Suprapubic skin (tissue), 4 donors: ENCODE results near the gene ASGR1. TPM values are rescaled to one million over a fixed set of nuclear protein-coding genes. Genes with fewer than 3 reads are reported as not detected.

ENCODE experiments used
- DNase-seq, 2 donors: peaks; one replicate each; pipeline ENCODE4 v3.0.0-alpha.2; 2019; ENCODE audit warnings: low spot score in 2 of 2
- H3K27ac ChIP-seq: fragments of 200-600 bp; sonication (generic); one replicate; pipeline ENCODE4 v1.5.1; 2019
- H3K27me3 ChIP-seq: fragments of 200-600 bp; sonication (generic); one replicate; pipeline ENCODE4 v1.5.1; 2019
- H3K36me3 ChIP-seq: fragments of 200-600 bp; sonication (generic); one replicate; pipeline ENCODE4 v1.5.1; 2019
- H3K4me1 ChIP-seq: fragments of 200-600 bp; sonication (generic); one replicate; pipeline ENCODE4 v1.5.1; 2019
- H3K4me3 ChIP-seq: fragments of 200-600 bp; sonication (generic); one replicate; pipeline ENCODE4 v1.5.1; 2019; ENCODE audit warnings: mild to moderate bottlenecking
- H3K9me3 ChIP-seq: fragments of 200-600 bp; sonication (generic); one replicate; pipeline ENCODE4 v1.5.1; 2019
- CTCF ChIP-seq, 2 donors: fragments of 200-600 bp in 1 of 2; fragments of 450-650 bp in 1 of 2; sonication (generic) in 1 of 2; IDR thresholded peaks; one replicate each; pipeline ENCODE4 v1.5.1; 2016 to 2019; ENCODE audit warnings: antibody characterized with exemption in 2 of 2, mild to moderate bottlenecking in 1 of 2, moderate library complexity in 1 of 2
- EP300 ChIP-seq: sonication (generic); formaldehyde crosslinking; IDR thresholded peaks from one replicate; pipeline ENCODE4 v1.6.1; 2017; ENCODE audit warnings: antibody characterized with exemption
- POLR2A ChIP-seq, 2 donors: fragments of 450-650 bp; IDR thresholded peaks; one replicate each; pipeline ENCODE4 v1.6.1; 2017; ENCODE audit warnings: antibody characterized with exemption in 2 of 2, mild to moderate bottlenecking in 2 of 2, moderate library complexity in 2 of 2
- POLR2AphosphoS5 ChIP-seq, 3 donors: sonication (generic); formaldehyde crosslinking; IDR thresholded peaks; one replicate each; pipeline ENCODE4 v1.6.1; 2017; ENCODE audit warnings: antibody characterized with exemption in 3 of 3
- WGBS: methylation state at CpG from one replicate; pipeline ENCODE4 v1.1.5; 2018; 5-methylcytosine and 5-hydroxymethylcytosine counted together
- total RNA-seq, 4 donors: library from RNA; depleted of rRNA; stranded (reverse); fragments of >200 nt; gene quantifications; one replicate each; pipeline ENCODE4 v1.1.0, GENCODE V29; 2016

Gene ASGR1
- total RNA-seq, 4 donors from 2014 or later: 1.3 to 2.3 (median 2.0) TPM

GRCh38 chr17:7195971-7196370, 16.8 kb upstream of the ASGR1 start:
- no peak overlapping the region for H3K27ac ChIP-seq
- TF ChIP-seq EP300 (no peak), CTCF (IDR thresholded peaks at IDR 0.05) (no peak), POLR2A (IDR thresholded peaks at IDR 0.05) (no peak), POLR2AphosphoS5 (IDR thresholded peaks at IDR 0.05) (no peak)
- no peak overlapping the region for H3K4me3 ChIP-seq
- 94% methylated on average over 12 of the region's 12 CpGs for WGBS
- no peaks in the 10 kb centered on the region for H3K27me3 ChIP-seq
- no peaks in the 10 kb centered on the region for H3K9me3 ChIP-seq
- DNase-seq: no peak
- peaks cover 38% of the 10 kb centered on the region for H3K36me3 ChIP-seq
- no peaks in the 10 kb centered on the region for H3K4me1 ChIP-seq

GRCh38 chr17:7192271-7192937, 13.2 kb upstream of the ASGR1 start:
- DNase-seq: no peak
- Histone ChIP-seq H3K4me1 (no peaks in the 10 kb centered on the region), H3K27me3 (no peaks in the 10 kb centered on the region), H3K27ac (no peak overlapping the region), H3K9me3 (no peaks in the 10 kb centered on the region), H3K4me3 (no peak overlapping the region), H3K36me3 (peaks cover 36% of the 10 kb centered on the region)
- no peak for TF ChIP-seq CTCF (IDR thresholded peaks at IDR 0.05)
- WGBS: 76% methylated on average over 12 of the region's 12 CpGs

GRCh38 chr17:7191571-7192270, 12.6 kb upstream of the ASGR1 start:
- 84% methylated on average over 23 of the region's 26 CpGs for WGBS
- Histone ChIP-seq H3K27ac (no peak overlapping the region), H3K36me3 (peaks cover 35% of the 10 kb centered on the region), H3K4me1 (no peaks in the 10 kb centered on the region), H3K9me3 (no peaks in the 10 kb centered on the region), H3K27me3 (no peaks in the 10 kb centered on the region), H3K4me3 (no peak overlapping the region)
- DNase-seq: peak in 1 of 2 donors; percentile 74
- TF ChIP-seq CTCF (IDR thresholded peaks at IDR 0.05) (no peak), EP300 (no peak), POLR2AphosphoS5 (IDR thresholded peaks at IDR 0.05) (no peak), POLR2A (IDR thresholded peaks at IDR 0.05) (no peak)

- Histone ChIP-seq H3K27me3 (no peaks in the 10 kb centered on the region), H3K36me3 (peaks cover 28% of the 10 kb centered on the region), H3K4me1 (no peaks in the 10 kb centered on the region), H3K4me3 (no peak overlapping the region), H3K9me3 (no peaks in the 10 kb centered on the region), H3K27ac (no peak overlapping the region)
- no peak for DNase-seq
- TF ChIP-seq POLR2AphosphoS5 (IDR thresholded peaks at IDR 0.05) (no peak), CTCF (IDR thresholded peaks at IDR 0.05) (no peak), POLR2A (IDR thresholded peaks at IDR 0.05) (no peak), EP300 (no peak)
- WGBS: 89% methylated on average over 12 of the region's 12 CpGs
These were observed 11.9 kb upstream of the ASGR1 start for GRCh38 chr17:7191069-7191468.

- TF ChIP-seq POLR2AphosphoS5 (IDR thresholded peaks at IDR 0.05) (no peak), POLR2A (IDR thresholded peaks at IDR 0.05) (no peak), CTCF (IDR thresholded peaks at IDR 0.05) (no peak), EP300 (no peak)
- H3K27me3 ChIP-seq: no peaks in the 10 kb centered on the region
- H3K27ac ChIP-seq: no peak overlapping the region
- WGBS: 88% methylated on average over 14 of the region's 14 CpGs
- peaks cover 21% of the 10 kb centered on the region for H3K36me3 ChIP-seq
- no peaks in the 10 kb centered on the region for H3K9me3 ChIP-seq
- H3K4me1 ChIP-seq: no peaks in the 10 kb centered on the region
- no peak for DNase-seq
- H3K4me3 ChIP-seq: no peak overlapping the region
These were observed 11.2 kb upstream of the ASGR1 start for GRCh38 chr17:7190276-7190917.
